BE2C (cell line): ENCODE results near the gene DLG2.

Source experiments
- DNase-seq: peaks from one replicate; pipeline ENCODE4 v3.0.0-alpha.2; 2020
- H3K27me3 ChIP-seq: fragments of 250-450 bp; sonication (Bioruptor Pico); 2 replicates; pipeline ENCODE4 v1.5.1; 2020; ENCODE audit warnings: mild to moderate bottlenecking
- H3K36me3 ChIP-seq: fragments of 250-450 bp; sonication (Bioruptor Pico); 2 replicates; pipeline ENCODE4 v1.5.1; 2020; ENCODE audit warnings: mild to moderate bottlenecking
- H3K4me1 ChIP-seq: fragments of 250-450 bp; sonication (Bioruptor Pico); 2 replicates; pipeline ENCODE4 v1.5.1; 2020
- H3K4me3 ChIP-seq: 2 replicates; pipeline ENCODE4 v1.5.1; 2011; ENCODE audit warnings: low read depth, low read length
- H3K9me3 ChIP-seq: fragments of 250-450 bp; sonication (Bioruptor Pico); 2 replicates; pipeline ENCODE4 v1.5.1; 2020
- CTCF ChIP-seq: IDR thresholded peaks from 2 replicates; pipeline ENCODE4 v1.5.1; 2012; ENCODE audit warnings: mild to moderate bottlenecking, low read depth, low read length

DLG2 gene

GRCh38 chr11:85164743-85165142 is 462.4 kb downstream of the DLG2 start:
- Histone ChIP-seq H3K4me3 (no peak overlapping the region), H3K27me3 (no peaks in the 10 kb centered on the region), H3K4me1 (no peaks in the 10 kb centered on the region), H3K36me3 (no peaks in the 10 kb centered on the region), H3K9me3 (no peaks in the 10 kb centered on the region)
- no peak for DNase-seq
- no peak for TF ChIP-seq CTCF

GRCh38 chr11:85154294-85154693 is 472.9 kb downstream of the DLG2 start:
- H3K4me1 ChIP-seq: no peaks in the 10 kb centered on the region
- no peak for DNase-seq
- H3K27me3 ChIP-seq: no peaks in the 10 kb centered on the region
- H3K36me3 ChIP-seq: no peaks in the 10 kb centered on the region
- H3K4me3 ChIP-seq: no peak overlapping the region
- TF ChIP-seq CTCF: no peak
- no peaks in the 10 kb centered on the region for H3K9me3 ChIP-seq

- H3K9me3 ChIP-seq: no peaks in the 10 kb centered on the region
- no peaks in the 10 kb centered on the region for H3K27me3 ChIP-seq
- no peaks in the 10 kb centered on the region for H3K36me3 ChIP-seq
- no peaks in the 10 kb centered on the region for H3K4me1 ChIP-seq
- TF ChIP-seq CTCF: no peak
- H3K4me3 ChIP-seq: no peak overlapping the region
- DNase-seq: no peak
These were observed 489.5 kb downstream of the DLG2 start for GRCh38 chr11:85137597-85137996.

- H3K4me3 ChIP-seq: no peak overlapping the region
- H3K36me3 ChIP-seq: no peaks in the 10 kb centered on the region
- H3K4me1 ChIP-seq: no peaks in the 10 kb centered on the region
- H3K27me3 ChIP-seq: no peaks in the 10 kb centered on the region
- no peak for TF ChIP-seq CTCF
- DNase-seq: no peak
- H3K9me3 ChIP-seq: no peaks in the 10 kb centered on the region
These were observed 493.5 kb downstream of the DLG2 start for GRCh38 chr11:85133636-85134035.

- no peak for DNase-seq
These were observed 494.1 kb downstream of the DLG2 start for GRCh38 chr11:85132851-85133585.

More at GRCh38 chr11:85132851-85133585, 494.1 kb downstream of the DLG2 start:
- Histone ChIP-seq H3K4me1 (no peaks in the 10 kb centered on the region), H3K27me3 (no peaks in the 10 kb centered on the region), H3K9me3 (no peaks in the 10 kb centered on the region), H3K36me3 (no peaks in the 10 kb centered on the region), H3K4me3 (no peak overlapping the region)
- TF ChIP-seq CTCF: no peak
